Hepatic stellate cell (primary cell): Measurements from ENCODE around the gene TIMM44.
A peak's percentile ranks its signal among the peaks of the same experiment; 100 is the strongest.
"Not testable (repeated sequence)": the region's sequence is repeated elsewhere in the genome, so short reads cannot be mapped to it uniquely, and the experiment has no call there.

Experiments used
- DNase-seq: peaks from one replicate; pipeline ENCODE4 v3.0.0; 2011; ENCODE audit warnings: low spot score

The TIMM44 gene

DNA sequence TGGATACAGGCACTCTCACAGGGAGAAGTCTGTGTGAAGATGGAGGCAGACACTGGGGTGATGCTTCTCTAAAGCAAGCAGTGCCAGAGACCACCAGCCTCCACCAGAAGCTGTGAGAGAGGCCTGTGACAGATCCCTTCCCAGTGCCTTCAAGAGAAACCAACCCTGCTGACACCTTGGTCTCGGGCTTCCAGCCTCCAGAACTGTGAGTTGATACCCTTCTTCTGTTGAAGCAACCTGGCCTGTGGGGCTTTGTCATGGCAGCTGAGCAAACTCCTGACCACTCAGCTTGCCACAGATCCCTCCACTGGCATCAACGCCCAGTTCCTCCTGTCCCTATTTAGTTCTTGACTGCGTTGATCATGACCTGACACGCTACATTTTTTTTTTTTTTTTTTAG is 33.0 kb upstream of the TIMM44 start:
- DNase-seq = no peak

DNA sequence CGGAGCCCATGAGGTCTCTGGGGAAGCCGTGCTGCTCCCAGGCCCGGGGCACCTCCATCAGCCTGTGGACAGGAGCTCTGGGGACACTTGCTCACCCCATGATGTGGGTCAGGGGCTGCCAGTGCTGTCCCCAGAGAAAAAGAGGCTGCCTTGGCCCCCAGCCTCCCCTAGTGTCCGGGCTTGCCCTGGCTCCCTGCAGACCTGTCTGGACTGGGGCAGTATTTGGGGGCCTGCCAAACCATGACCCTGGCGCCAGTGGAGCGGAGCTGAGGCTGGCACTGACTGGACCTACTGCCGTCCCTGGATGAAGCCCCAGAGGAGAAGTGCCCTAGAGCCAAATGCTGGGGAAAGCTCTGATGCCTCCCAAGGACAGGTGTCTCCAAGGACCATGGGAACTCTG is 31.6 kb upstream of the TIMM44 start:
- DNase-seq = no peak

DNA sequence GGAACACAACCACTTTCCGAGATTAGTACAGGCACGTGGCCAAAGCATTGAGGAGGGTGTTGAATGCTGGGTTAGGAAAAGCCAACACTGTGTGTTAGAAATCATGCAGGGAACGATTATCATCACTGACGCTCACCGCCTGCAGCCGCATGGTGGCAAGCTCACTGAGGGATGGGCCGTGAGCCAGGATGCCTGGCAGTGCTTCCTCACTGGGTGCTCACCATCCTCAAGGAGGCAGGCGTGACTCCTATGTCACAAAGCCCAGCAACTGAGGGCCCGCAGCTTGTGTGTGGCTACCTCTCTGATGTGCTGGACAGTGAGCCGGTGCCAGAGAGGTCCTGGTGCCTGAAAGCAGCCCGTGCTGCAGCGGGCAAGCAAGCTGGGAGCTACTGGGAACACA is 30.4 kb upstream of the TIMM44 start:
- no peak for DNase-seq

DNA sequence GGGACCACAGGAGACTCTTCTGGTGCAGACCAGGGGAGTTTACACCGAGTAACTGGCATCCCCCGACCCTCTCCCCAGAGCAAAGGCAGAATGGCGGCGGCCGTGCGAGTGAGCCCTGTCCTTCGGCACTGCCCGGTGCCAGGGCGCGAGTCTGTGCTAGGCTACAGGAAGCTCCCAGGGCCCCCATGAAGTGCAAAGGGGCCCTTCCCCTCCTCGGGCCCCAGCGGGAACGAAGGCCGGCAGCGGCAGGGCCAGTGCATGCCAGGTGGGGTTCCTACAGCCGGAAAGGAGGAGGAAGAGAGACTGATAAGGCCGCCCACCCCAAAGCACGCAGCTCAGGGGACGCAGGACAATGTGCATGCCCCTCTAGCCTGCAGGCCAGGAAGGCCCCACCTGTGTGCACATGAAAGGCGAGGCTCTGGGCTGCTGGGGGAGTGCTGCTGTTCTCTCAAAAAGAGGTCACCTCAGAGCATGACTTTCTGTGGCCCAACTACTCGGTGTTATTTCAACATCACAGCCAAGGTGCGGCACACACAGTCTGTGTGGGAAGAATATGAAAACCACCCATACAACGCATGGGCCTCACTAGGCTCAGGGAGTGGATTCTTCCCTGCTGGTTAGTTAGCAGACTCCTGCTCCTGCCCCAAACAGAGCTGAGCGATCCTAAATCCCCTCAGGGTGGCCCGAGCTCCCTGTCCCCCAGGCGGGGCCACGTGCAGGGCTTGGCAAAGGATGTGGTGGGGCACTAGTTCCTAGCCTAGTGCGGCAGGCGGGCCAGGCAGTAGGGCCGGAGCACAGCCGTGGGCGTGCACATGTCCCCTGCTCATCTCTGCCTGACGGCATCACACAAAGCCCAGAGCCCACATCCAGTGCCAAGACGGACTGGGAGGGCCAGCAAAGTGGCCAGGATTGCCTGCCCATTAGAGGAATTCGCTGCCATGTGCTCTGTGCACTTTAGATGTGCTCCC is 28.4 kb upstream of the TIMM44 start:
- no peak for DNase-seq

DNA sequence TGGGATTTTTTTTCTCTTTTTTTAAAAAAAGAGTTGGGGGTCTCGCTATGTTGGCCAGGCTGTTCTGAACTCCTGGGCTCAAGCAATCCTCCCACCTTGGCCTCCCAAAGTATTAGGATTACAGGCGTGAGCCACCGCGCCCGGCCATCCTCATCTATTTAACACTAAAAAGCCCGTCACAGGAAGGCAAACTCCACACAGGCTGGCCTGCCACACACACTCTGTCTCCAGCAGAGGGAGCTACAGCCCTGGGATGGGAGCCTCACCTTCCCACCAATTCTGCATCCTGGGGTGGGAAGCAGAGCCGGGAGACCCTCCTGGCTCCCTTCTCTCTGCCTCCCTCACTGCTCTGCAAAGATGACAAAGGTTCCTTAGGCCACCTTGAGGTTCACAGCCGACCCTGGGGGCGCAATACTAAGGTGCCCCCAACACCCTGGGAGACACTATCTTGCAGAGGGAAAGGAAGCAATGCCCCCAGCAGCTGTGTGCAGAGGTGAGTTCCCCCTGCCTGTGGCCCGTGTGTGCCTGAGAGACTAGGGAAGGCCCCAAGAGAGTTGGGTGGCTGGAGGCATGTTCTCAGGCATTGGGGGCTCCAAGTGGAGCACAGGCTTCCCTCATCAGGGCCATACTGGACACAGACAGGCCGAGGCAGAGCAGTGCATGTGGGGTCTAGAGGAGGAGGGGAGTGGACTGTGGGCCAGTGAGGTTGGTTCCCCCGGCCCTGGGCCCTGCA is 27.4 kb upstream of the TIMM44 start:
- DNase-seq = peak; percentile 65

DNA sequence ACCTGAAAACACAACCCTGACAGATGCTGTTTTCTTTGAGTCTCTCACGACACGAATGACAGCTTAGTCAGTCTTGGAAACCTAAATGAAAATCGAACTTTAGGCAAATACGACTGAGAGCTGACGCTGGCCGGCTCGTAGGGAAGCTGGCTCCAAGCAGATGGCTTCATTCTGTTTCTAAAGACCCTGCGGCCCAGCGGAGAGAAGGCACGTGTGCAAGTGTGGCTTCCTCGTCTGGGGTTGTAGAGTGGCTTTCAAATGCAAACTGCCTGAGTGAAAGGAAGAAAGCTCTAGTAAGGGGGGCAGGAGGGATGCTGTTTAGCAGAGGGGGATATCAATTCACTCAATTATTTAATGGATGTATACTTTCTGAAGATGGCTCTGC is 26.1 kb upstream of the TIMM44 start:
- no peak for DNase-seq

DNA sequence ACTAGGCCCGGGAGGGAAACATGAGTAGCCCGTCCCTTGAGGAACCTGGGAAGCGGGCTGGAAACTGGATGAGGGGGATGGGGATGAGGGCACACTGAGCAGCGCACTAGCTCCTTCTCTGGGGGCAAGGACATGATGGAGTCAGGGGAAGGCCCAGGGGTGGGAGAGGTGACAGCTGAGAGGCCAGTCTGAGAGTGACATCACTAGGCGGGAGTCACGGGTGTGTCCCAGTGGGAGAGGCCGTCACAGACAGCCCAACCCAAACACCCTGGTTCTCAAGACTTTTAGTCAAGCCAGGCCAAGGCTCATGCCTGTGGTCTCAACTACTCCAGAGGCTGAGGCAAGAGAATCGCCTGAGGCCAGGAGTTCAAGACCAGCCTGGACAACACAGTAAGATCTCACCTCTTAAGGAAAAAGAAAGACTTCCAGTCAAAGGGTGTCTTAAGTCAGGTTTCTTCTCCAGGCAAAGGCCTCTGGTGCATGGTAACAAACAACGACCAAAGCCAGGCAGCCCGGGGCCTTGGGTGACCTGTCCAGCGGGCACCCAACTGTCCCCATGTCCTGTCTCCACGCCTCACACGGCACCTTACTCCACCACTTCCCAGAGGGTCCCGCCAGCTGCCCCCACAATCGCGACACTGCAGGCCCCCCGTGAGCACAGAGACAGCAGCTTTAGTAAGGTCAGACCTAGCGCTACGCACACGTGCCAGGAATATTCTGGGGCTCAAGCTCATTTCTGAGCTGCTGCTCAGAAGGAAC is 25.5 kb upstream of the TIMM44 start:
- no peak for DNase-seq

DNA sequence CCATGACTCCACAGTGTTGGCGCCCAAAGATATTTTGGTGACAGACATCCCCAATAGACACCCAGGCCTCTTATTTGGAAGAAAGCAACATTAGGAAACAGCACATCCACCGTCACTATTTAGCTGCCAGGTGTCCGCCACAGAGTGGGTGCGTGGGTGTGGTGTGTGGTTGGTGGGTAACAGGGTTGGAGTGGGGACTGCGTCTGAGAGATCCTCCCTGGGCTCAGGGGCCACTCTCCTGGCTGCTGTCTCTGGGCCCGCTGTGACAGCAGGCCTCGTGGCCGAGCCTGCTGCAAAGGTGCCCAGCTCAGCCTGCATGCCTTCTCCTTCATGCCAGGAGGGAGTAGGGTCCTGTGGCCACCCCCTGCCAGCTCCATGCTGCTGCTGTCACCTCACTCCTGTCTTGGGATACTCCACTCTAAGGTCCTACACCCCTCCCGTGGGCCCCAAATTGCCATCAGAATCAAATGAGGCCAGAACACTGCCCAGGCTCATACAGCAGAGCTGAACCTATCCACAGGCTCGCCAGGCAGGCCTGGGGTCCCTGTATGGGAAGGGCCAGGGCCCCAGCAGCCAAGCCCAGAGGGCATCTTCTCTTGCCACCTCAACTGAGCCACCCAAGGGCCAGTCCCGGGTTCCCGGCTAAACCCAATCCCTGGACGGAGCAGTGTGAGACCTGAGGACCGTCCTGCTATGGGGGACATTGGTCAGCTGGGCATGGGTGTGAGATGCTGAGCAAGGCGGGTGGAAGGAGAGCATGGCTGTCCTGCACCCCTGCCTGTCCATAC is 24.7 kb upstream of the TIMM44 start:
- DNase-seq = no peak

DNA sequence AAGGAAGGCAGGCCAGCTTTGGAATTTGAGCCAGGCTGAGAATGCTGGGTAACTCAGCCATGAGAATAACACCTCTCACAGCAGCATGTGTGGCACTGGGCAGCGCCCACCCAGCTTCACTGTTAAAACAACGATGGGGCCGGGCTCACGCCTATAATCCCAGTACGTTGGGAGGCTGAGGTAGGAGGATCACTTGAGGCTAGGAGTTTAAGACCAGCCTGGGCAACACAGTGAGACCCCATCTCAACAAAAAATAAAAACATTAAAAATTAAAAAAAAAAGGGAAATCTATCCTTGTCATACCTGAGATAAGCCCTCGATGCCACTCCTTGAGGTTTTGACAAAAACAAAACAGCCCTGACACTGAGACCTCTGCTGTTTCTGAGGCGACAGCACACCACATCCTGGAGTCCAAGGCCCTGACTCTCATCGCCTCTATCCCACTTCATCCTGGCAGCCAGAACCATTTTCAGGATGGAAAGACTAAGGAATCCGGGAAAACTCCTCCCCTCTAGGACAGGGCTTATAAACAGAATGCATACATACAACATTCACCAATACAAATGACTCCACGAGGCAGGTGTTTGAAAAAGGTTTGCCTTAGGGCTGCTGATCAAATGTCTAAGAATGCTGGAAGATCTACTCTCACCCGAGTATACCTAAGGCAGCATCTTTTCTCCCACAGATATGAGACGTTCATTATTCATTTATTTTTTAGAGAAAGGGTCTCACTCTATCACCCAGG is 22.6 kb upstream of the TIMM44 start:
- no peak for DNase-seq

DNA sequence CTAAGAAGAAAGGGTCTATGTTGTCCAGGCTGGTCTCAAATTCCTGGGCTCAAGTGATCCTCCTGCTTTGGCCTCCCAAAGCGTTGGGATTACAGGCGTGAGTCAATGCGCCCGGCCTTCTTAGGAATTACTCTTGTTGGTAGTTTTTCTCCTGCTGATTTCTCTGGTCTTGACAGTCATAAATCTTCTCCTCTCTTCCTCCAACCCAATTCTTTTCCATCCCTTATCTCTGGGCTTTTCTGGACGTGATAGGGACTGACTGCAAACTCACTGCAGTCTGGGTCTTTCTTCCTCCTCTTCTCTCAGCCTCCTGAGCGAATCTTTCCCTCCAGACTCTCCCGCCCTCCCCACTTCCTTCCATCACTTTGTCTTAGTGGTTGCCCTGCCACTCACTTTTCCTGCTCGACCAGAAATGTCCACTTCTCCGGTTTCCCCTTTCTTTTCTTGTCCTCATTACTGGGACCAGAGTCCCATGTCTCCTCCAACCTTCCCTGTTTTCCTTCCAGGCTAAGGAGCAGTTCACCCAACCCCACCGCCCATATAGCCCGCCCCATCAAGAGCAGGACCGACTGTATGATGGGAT is 21.9 kb upstream of the TIMM44 start:
- DNase-seq = no peak

DNA sequence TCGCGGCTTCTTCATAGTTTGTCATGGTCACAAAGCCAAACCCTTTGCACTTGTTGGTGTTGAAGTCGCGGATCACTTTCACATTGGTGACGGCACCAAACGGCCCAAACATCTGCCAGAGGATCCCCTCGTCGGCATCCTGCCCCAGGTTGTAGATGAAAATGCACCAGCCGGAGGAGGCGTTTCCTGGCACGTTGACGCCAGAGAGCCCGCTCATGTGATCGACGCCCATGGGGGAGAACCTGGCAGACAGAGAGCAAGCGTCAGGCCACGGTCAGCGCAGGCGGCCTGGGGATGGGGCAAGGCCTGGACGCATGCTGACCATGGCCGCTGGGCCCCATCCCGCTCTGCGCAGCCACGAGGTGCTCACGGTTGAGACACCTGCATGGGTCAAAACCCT is 20.1 kb upstream of the TIMM44 start:
- DNase-seq = no peak

DNA sequence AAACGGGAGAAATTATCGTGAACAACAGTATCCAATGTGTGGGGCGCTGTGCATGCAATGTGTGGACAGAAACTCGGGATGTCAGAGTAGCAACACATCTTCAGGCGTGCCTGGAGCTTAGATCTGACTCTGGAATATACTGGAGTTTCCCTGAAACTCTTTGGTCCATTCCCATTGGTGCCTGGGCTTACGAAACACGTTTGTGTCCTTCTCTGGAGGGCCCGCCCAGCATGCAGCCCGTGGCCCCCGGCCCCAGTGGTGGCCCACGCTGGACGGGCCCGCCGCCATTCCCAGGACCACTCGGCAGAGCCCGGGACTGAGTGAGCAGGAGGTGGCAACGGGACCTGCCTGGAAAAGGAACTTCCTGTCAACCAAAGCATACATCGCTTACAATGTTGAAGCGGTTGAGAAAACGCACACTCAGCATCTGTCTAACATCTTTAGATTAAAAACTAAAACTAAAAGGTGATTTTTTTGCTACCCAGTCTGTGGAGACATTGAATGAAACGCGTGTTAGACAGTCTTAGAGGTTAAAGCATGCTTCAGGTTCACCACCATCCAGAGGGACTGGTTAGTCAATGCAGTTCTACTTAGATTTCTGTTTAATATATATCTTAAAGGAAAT is 19.3 kb upstream of the TIMM44 start:
- DNase-seq = no peak

DNA sequence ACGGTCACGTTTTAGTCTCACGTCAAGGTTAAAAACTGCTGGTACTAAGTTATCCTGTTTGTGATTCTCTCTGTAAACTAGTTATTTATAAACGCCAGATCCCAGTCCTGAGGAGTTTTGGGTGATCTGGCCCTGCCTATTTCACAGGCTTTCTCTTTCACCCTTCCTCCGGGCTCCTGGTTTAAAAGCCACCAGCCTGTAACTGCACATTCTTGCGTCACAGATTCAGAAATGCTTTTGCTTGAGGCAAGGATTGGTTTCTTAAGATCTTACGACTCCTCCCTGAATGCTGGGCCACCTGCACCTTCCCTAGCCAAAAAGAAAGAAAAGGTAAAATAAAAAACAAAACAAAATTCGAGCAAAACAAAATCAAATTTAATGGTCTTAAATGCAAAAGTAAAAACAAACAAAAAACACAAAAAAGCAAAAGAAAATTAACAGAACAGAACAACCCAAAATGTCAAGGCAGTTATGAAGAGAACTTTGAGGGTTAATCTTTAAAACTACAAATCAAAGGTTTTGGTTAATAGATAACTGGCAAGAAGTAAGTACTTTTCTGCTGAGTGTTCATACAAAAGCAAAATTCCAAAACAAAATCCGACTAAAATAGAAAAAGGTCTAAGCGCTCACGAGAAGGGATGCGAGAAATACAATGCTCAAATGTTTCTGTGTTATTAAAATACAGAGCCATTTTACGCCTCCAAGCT is 18.6 kb upstream of the TIMM44 start:
- DNase-seq = no peak

DNA sequence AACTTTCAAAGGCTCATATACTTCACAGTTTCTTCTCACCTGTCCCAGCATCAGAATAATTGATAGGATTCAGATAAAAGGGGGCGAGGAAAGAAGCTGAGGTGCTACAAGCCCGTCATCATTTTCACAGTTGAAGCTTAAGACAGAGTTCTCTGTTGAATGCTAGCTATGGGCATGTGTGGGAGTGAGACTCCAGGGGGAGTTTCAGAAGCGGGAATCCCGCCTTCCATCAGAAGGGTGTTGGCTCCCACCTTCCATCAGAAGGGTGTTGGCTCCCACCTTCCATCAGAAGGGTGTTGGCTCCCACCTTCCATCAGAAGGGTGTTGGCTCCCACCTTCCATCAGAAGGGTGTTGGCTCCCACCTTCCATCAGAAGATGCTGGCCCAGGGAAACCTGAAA is 17.6 kb upstream of the TIMM44 start:
- DNase-seq = not testable (repeated sequence)

DNA sequence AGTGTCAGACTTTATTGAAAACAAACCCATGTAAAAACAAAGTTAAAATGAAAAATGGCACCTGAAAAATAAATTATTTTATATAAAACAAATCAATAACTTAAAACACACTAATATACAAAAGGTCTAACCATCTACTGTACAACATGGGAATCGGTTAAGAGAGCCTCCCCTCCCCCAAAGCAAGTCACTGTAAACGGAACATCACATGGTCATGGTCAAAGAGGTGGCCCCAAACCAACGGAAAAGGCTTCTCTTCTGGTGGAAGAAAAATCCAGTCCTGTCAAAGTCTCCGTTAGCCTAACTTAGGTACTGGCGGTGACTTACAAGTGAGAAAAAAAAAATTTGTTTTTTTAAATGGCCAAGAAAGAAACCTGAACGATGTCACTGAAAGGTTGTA is 15.7 kb upstream of the TIMM44 start:
- DNase-seq = no peak

DNA sequence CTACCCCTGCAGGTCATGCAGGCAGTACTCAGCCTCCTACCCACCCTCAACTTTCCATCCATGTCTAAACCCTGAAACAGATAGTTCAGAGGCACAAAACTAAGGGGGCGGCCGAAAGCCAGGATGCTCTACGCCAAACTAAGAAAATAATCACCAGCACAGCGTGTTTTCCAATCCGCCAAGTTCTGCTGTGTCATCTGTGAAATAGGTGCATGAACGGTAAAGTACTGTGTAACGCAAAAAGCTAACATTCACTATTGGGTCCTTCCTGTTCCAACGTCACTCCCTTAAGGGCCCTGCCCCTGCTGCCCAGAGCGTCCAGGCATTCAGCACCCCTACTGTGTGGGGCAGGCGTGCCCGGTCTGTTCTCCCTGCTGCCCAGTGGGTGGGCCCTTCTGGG is 12.2 kb upstream of the TIMM44 start:
- no peak for DNase-seq

DNA sequence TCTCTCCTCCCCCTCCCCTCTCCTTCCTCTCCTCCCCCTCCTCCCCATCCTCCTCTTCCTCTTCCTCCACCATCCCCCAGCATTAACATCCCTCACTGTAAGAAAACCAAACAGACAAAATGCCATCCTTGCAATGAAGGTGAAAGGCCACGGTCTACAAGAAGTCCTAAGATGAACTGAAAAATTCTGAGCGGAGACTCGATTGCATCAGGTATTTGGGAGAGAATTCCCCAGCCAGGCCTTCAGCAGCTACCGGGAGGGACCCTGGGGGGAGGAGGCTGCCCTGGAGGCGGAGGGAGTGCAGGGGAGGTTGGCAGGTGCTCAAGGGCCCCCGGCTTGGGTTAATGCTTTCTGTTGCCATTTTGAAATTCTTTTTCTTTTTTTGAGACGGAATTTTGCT is 10.1 kb upstream of the TIMM44 start:
- DNase-seq = no peak

DNA sequence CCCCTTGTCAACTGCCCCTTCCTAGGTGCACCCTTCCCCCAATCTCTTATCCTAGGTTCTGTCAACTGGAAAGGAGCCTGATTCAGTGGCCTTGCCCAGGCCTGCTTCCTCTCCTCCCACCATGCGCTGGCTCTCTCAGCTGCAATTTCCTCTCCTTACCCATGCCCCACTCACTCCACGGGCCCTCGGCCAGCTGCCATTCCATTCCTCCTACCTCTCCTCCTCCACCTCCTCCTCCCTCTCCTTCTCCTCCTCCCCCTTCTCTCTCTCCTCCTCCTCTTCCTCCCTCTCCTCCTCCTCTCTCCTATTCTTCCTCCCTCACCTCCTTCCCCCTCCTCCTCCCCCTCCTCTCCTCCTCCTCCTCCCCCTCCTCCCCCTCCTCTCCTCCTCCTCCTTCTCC is 9.6 kb upstream of the TIMM44 start:
- peak; percentile 22 for DNase-seq

DNA sequence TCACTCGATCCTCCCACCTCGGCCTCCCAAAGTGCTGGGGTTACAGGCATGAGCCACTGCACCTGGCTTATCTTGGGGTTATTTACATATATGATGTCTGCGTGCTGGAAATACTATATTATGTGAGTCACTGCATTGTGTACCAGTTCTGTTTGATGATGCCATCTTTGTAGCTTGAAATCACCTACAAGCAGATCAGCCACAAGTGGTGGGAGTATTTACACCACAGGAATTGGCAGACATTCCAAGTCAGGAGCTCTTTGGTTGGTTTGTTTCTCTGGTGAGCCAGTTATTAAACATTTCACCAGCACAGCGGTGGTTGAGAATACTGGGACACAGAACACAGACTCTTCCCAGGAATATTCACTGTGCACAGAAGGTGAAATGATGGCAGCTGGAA is 4.5 kb upstream of the TIMM44 start:
- DNase-seq = no peak
